Stimulated activated CD4-positive, alpha-beta T cell treated with anti-CD3 and anti-CD28 coated beads, Interleukin-1b, Interleukin-23, amount 100 ng/mL, for 1 hour (primary cell): ENCODE results near the gene SBDS.
"Not testable (repeated sequence)": the region's sequence is repeated elsewhere in the genome, so short reads cannot be mapped to it uniquely, and the experiment has no call there.

Source experiments
- DNase-seq, 2 donors: peaks; one replicate each; pipeline ENCODE4 v3.0.0-alpha.2; 2020; ENCODE audit warnings: low read depth in 2 of 2

Gene SBDS

DNA sequence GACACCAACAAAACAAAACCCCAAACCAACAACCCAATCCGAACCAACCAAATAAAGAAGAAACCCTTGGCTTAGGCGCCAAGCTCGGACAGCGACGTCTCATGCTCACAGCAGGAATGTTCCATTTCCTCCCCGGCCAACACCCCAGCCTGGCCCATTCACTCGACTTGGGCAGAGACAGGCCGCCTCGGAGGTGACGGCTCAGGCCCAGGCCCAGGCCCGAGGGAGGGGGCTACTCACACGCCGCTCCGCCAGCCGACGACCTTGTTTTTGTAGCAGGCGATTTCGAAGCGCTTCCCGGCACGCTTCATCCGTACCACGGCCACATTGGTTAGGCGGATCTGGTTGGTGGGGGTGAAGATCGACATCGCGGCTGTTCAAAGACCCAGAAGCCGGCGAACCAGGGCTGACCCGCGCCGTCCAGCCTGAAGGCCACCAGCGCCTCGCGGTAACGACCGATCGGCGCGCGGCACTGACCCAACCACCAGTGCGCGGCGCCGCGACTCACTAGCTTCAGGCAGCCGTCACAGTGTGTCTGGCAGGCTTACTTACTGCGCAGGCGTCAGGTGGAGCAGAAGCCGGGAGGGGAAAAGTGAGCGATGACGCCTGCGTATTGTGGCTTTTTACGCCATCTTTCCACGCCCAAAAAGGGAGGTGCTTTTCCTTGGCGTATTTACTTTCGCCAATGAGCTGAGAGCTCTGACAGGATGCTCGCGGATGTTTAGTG is at the start of gene SBDS:
Gene SBDS (minus strand): TSS at position 537 of the 727 bp plus-strand sequence. CDS start 169 bp downstream, at position 368.
- DNase-seq = peak; percentile 68 to 82

- DNase-seq = not testable (repeated sequence)
These were observed 48.2 kb upstream of the SBDS start for GRCh38 chr7:67043559-67043930.

DNA sequence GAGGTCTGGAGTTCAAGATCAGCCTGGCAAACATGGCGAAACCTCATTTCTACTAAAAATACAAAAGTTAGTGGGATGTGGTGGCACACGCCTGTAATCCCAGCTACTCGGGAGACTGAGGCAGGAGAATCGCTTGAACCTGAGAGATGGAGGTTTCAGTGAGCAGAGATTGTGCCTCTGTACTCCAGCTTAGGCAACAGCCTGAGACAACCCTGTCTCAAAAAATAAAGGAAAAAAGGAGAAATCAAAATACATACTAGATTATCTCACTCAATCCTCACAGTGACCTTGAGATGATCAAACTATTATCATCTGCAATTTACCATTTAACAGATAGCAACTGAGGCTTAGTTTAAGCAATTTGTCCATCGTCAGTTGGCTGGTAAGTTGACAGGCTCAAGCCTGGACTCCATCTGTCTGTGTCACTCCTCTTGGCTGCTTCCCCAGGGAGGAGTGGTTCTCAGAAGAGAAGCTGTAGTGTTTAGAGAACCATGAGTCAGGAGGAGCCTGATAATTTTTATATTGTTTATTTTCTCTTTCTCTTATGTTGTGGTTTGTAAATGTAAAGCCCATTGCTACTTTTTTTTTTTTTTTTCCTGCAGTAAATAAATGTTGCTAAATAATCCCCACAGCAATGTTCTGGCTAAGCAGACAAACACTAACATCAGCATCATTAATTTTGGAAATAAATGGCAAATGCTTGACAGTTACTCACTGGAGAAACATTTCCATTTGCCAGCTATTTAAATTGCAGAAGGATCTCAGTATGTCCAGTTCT is 47.6 kb upstream of the SBDS start:
- not testable (repeated sequence) for DNase-seq

DNA sequence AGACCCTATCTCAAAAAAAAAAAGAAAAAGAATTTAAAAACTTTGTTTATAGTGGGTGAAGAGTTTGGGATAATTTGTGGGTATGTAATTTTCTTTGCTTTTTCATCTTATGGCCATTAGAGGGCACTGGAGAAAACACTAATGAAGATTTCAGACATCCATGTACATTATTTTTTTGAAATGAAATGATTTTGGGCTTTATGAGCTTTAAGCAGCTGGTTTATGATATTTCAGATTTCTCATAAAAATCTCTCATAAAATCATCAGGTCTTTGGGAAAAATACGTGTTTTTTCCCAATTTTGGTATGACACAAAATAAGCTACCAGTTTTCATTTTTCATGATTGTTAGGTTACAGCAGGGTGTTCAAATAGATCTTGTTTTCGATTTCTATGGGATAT is 45.4 kb upstream of the SBDS start:
- not testable (repeated sequence) for DNase-seq

DNA sequence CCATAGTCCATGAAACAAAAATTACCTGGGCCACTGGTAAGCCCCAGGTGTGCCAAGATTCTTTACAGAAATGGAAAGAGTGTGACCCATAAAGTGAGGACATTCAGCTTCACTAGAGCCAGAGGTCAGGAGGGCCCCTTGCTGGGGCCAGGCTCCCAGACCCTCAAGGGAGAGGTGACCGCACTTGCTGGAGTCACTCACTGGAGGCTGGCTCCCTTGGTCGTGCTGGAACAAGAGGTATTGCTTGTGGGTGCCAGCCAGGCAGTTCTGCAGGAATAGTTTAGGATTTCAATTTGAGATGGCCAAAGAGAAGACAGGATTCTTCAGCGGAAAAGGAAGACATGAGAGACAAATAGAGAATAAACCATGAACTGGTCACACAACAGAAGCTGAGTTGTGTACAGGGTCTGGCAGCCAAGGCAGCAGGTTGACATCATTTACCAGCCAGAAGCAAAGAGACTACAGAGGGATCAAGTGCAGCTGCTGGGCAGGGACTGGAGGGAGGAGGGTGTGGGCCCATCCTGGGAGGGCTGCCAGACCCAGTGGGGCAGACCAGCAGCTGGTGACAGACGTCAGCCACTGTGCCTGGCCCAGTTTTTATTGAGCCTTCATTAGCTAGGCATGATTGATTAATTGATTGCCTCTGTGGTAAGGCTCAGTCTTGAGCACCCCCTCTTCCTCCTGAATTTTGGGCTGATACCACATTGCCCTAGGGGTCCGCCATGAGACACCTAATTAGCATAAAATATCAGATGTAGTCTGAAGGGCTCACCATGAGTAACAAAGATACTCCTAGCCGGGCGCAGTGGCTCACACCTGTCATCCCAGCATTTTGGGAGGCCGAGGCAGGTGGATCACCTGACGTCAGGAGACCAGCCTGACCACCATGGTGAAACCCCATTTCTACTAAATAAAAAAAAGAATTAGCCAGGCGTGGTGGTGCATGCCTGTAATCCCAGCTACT is 41.3 kb upstream of the SBDS start:
- DNase-seq = not testable (repeated sequence)

DNA sequence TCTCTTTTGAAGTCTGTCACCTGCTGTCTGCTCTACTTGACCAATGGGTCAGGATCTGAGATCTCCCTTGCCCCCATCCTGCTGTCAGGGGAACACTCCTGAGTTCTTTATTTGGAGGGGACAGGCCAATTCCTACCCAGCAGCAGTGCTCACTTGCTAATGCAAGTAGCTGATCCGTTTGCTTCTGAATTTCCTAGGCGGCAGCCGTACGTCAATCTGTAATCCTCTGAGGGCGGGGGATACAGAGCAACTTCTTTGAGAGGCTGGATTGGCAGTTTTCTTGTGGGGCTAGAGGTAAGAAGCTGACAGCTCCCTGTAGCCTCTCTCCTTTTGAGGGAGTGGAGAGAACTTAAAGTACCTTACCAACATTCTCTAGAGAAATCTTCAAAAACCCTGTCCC is 37.9 kb upstream of the SBDS start:
- DNase-seq = no peak

- DNase-seq = not testable (repeated sequence)
These were observed 36.3 kb upstream of the SBDS start for GRCh38 chr7:67031685-67032084.

GRCh38 chr7:67025459-67025858 is 30.1 kb upstream of the SBDS start:
- DNase-seq = not testable (repeated sequence)

DNA sequence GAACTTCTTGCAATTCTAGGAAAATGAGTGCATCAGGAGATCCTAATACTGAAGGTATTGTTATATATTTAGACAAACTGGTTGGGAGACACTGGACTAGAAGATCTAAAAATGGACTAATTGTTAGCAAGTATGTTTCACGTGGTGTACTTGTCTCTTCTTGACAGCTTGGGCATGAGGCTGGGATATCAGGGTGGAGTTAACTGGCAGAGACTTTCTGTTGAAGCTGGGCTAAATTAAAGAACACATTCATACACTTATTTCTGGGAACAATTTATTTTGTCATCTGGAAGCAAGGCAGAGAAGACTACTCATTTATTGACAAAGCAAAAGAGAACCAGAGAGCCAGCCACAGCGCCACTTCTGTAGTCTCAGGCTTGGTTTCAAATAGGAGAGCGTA is 27.1 kb upstream of the SBDS start:
- DNase-seq = no peak

DNA sequence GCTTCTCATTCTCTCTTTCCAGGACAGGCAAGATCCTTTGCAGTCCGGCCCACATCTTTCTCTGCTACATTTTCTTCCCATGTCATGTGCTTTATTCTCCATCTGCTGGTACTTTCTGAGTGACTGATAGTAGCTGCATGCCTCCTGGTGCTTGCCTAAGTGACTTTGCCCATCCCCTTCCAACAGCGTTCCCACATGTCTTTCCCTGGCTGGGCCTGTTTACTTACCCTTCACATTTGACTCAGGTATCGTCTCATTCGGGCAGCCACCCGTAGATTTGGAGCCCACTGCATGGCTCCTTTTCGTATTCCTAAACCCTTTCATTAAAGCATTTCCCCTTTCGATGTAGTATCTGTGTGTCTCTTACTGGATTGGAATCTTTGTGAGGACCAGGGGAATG is 25.9 kb upstream of the SBDS start:
- DNase-seq = no peak

DNA sequence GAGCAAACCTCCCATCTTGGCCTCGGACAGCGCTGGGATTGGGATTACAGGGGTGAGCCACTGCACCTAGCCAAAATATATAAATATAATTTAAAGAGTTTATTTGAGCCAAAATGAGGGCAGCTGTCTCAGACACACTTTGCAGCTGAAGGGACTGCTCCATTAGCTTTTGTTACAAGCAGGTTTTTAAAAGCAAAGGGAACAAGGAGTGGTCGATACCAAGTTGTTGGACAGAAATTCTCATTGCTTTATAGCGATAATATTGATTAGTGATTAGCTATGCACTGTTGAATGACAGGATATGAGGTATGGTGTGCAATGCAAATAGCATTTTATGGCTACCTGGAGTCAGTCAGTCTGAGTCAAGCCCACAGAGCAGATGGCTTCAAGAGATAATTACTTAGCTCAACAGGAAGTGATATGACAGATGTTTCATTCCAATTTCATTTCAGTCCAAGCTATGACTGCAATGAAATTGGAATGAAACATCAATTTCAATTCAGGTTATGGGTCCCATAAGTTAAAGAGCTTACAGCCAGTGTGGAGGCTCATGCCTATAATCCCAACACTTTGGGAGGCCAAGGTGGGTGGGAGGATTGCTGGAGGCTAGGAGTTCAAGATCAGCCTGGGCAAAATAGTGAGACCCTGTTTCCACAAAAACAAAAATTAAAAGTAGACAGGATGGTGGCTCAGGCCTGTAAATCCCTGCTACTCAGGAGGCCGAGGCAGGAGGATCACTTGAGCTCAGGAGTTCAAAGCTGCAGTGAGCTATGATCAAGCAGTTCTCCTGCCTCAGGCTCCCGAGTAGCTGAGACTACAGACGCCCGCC is 24.4 kb upstream of the SBDS start:
- no peak for DNase-seq

DNA sequence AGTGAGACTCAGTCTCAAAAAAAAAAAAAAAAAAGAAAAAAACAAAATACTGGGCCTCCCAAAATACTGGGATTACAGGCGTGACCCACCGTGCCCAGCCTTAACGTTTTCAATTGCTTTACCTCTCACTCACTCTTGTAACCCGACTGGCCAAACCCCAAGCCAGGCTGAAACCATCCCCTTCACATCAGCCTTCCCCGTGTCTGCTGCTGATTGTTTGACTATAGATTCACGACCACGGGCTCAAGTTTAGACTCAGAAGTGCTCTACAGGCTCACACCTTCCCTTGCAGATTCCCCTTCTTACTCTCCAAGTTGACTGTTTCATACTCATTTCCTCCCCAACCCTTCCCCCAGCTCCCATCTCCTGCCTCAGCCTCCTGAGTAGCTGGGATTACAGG is 23.6 kb upstream of the SBDS start:
- no peak for DNase-seq

GRCh38 chr7:67017971-67018370 is 22.6 kb upstream of the SBDS start:
- not testable (repeated sequence) for DNase-seq

DNA sequence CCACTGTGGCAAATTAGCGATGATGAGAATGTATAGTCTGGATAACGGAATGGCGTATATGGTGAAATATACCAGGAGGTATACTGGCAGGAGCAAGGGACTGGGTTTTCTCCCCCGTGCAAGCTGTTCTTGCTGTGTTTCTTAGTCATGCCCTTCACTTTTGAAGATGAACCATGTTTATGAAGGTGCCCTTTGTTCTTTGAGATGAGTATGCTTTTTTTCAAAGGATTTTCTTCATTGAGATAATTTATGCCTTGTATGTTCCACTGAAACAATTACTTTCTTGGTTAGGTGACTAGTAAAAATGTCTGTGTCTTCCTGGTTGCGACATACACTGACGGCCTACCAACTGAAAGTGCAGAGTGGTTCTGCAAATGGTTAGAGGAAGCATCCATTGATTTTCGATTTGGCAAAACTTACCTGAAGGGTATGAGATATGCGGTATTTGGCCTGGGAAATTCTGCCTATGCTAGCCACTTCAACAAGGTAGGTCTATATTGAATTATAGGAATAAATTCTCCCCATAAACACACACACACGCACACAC is 18.8 kb upstream of the SBDS start:
- not testable (repeated sequence) for DNase-seq

GRCh38 chr7:67009677-67010076 is 14.3 kb upstream of the SBDS start:
- not testable (repeated sequence) for DNase-seq

DNA sequence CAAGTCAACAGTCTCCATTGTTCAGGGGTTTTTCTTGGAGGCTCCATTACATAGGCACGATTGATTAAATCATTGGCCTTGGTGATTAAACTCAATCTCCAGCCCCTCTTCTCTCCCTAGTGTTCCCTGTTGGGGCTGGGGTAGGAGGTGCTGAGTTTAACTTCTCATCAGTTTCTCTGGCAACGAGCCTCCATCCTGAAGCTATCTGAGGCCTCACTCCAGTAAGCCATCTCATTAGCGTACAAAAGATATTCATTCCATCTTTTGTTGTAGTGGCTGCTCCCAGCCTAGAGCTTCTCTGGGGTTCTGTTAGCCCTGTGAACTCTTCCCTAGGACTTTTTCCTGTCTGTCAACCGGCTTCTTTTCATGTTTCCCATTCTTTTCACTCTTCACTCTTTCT is 12.9 kb upstream of the SBDS start:
- DNase-seq = no peak

GRCh38 chr7:67006965-67007364 is 11.6 kb upstream of the SBDS start:
- DNase-seq = no peak

DNA sequence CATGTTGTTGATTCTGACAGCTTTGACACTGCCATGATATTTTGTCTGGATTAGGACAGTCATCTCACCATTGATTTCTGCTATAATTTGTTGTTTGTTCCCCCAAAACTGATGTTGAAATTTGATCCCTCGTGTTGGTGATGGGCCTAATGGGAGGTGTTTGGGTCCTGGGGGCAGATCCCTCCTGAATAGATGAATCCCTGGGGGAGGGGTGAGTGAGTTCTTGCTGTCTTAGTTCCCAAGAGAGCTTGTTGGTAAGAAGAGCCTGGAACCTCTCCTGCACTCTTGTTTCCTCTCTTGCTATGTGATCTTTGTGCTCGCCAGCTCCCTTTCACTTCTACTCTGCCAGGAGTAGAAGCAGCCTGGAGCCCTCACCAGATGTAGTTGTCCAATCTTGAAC is 8.8 kb upstream of the SBDS start:
- not testable (repeated sequence) for DNase-seq

DNA sequence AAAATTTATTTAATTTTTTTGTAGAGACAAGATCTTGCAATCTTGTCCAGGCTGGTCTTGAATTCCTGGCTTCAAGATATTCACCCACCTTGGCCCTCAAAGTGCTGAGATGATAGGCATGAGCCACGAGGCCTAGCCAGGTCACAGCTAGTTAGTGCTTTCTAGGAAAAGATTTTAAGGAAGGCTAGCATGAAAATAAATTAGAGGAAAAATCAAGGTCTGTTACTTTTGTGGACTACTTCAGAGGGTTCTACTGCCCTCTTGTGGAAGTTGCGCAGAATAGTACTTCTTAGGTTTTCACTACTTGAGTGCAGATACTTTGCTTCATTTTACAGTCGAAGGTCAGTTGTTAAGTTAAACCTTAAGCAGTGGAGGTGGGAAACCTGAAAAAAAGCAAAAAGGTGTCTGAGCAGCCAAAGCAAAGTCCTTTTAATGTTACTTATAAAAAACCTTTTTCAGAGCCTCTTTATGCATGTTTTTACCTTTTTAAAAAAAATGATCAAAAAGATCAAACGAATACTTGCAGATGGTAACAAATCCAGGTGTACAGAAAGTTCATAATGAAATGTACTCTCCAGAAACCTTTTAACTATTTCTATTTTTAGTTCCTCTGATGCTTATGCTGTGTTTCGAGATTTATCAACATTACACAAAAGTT is 5.3 kb upstream of the SBDS start:
- not testable (repeated sequence) for DNase-seq
